Upper lobe of right lung (tissue), 1 donor: Measurements from ENCODE around the gene TXNDC5. TPM values are rescaled to one million over a fixed set of nuclear protein-coding genes. Genes with fewer than 3 reads are reported as not detected.

Experiments
- ATAC-seq: fragments of 200-7000 bp; cut with Tn5 transposase; one replicate; pipeline ENCODE4 v1.9.1; 2020; ENCODE audit warnings: mild to moderate bottlenecking, moderate library complexity
- DNase-seq: peaks from one replicate; pipeline ENCODE4 v3.0.0-alpha.2; 2020
- H3K27ac ChIP-seq: fragments of 200-600 bp; one replicate; pipeline ENCODE4 v1.8.0; 2022
- H3K27me3 ChIP-seq: fragments of 200-600 bp; one replicate; pipeline ENCODE4 v1.8.0; 2022; ENCODE audit warnings: mild to moderate bottlenecking
- H3K36me3 ChIP-seq: fragments of 200-600 bp; one replicate; pipeline ENCODE4 v1.8.0; 2022
- H3K4me1 ChIP-seq: fragments of 200-600 bp; one replicate; pipeline ENCODE4 v1.8.0; 2022
- H3K4me3 ChIP-seq: fragments of 200-600 bp; one replicate; pipeline ENCODE4 v1.8.0; 2022; ENCODE audit warnings: mild to moderate bottlenecking
- H3K9me3 ChIP-seq: fragments of 200-600 bp; one replicate; pipeline ENCODE4 v1.8.0; 2022
- intact Hi-C: fragments of 100-400 bp; cut with DNase I; formaldehyde crosslinking; loops from one replicate; pipeline ENCODE4 v1.11.0; 2022
- total RNA-seq: library from RNA; stranded (reverse); fragmentation: NEBNext Ultra II Directional; extraction: Animal tissue kit (Norgen Biotek cat#: 25700); gene quantifications from one replicate; pipeline ENCODE4 v1.2.1, GENCODE V29; 2021
- TF ChIP-seq, protein P1 (sequence below): fragments of 200-600 bp; IDR thresholded peaks from one replicate; pipeline ENCODE4 v1.8.0; 2022; ENCODE audit warnings: antibody characterized with exemption
- donor health status: DM: no; HTN: yes; CAD: no; lungs with severe emphysema.

Gene TXNDC5
- total RNA-seq, 1 donor from 2014 or later: 107 TPM

GRCh38 chr6:7933794-7934193 lies 23.2 kb upstream of the TXNDC5 start:
- Histone ChIP-seq H3K9me3 (no peaks in the 10 kb centered on the region), H3K36me3 (no peaks in the 10 kb centered on the region), H3K27me3 (no peaks in the 10 kb centered on the region), H3K4me3 (no peak overlapping the region), H3K4me1 (no peaks in the 10 kb centered on the region), H3K27ac (no peak overlapping the region)
- TF ChIP-seq, protein P1, sequence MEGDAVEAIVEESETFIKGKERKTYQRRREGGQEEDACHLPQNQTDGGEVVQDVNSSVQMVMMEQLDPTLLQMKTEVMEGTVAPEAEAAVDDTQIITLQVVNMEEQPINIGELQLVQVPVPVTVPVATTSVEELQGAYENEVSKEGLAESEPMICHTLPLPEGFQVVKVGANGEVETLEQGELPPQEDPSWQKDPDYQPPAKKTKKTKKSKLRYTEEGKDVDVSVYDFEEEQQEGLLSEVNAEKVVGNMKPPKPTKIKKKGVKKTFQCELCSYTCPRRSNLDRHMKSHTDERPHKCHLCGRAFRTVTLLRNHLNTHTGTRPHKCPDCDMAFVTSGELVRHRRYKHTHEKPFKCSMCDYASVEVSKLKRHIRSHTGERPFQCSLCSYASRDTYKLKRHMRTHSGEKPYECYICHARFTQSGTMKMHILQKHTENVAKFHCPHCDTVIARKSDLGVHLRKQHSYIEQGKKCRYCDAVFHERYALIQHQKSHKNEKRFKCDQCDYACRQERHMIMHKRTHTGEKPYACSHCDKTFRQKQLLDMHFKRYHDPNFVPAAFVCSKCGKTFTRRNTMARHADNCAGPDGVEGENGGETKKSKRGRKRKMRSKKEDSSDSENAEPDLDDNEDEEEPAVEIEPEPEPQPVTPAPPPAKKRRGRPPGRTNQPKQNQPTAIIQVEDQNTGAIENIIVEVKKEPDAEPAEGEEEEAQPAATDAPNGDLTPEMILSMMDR: no peak
- DNase-seq: no peak
- ATAC-seq: no peak
- intact Hi-C loops: no loop called here

GRCh38 chr6:7932625-7933024 lies 22.0 kb upstream of the TXNDC5 start:
- TF ChIP-seq, protein P1: no peak

DNA sequence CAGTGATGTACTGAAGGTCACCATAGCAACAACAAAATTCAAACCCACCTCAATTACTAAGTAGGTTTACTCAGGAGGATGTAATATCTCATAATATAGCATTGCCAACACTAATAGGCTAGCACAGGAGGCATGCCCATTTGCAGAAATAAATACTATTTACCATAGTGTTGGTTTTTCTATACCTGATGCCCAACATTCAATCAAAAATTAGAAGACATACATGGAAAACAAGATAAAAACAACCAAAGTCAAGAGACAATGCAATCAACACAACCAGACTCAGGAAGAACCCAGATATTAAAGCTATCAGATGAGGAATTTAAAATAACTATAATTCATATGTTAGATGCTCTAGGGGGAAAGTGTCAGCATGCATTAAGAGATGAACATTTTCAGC lies 14.3 kb upstream of the TXNDC5 start:
- Histone ChIP-seq H3K4me1 (no peaks in the 10 kb centered on the region), H3K36me3 (no peaks in the 10 kb centered on the region), H3K27ac (no peak overlapping the region), H3K9me3 (no peaks in the 10 kb centered on the region), H3K4me3 (no peak overlapping the region), H3K27me3 (no peaks in the 10 kb centered on the region)
- no peak for ATAC-seq
- TF ChIP-seq, protein P1: no peak
- intact Hi-C loops: no loop called here
- DNase-seq: no peak

More at GRCh38 chr6:7932625-7933024, 22.0 kb upstream of the TXNDC5 start:
- DNase-seq (no peak), ATAC-seq (no peak)
- intact Hi-C loops: no loop called here
- Histone ChIP-seq H3K27ac (no peak overlapping the region), H3K27me3 (no peaks in the 10 kb centered on the region), H3K4me3 (no peak overlapping the region), H3K36me3 (no peaks in the 10 kb centered on the region), H3K9me3 (no peaks in the 10 kb centered on the region), H3K4me1 (no peaks in the 10 kb centered on the region)

GRCh38 chr6:7922596-7922995 lies 12.0 kb upstream of the TXNDC5 start:
- Histone ChIP-seq H3K4me3 (no peak overlapping the region), H3K4me1 (no peaks in the 10 kb centered on the region), H3K36me3 (no peaks in the 10 kb centered on the region), H3K9me3 (no peaks in the 10 kb centered on the region), H3K27me3 (no peaks in the 10 kb centered on the region), H3K27ac (no peak overlapping the region)
- ATAC-seq (no peak), DNase-seq (no peak)
- TF ChIP-seq, protein P1: no peak
- intact Hi-C loops: no loop called here

GRCh38 chr6:7921632-7922092 lies 11.1 kb upstream of the TXNDC5 start:
- no peak overlapping the region for H3K4me3 ChIP-seq
- no peaks in the 10 kb centered on the region for H3K9me3 ChIP-seq
- H3K36me3 ChIP-seq: no peaks in the 10 kb centered on the region
- no peak overlapping the region for H3K27ac ChIP-seq
- DNase-seq (no peak), ATAC-seq (no peak)
- H3K4me1 ChIP-seq: no peaks in the 10 kb centered on the region
- intact Hi-C loops: no loop called here
- H3K27me3 ChIP-seq: no peaks in the 10 kb centered on the region
- TF ChIP-seq, protein P1: no peak

GRCh38 chr6:7921046-7921445 lies 10.5 kb upstream of the TXNDC5 start:
- TF ChIP-seq, protein P1: no peak
- no peaks in the 10 kb centered on the region for H3K9me3 ChIP-seq
- no peaks in the 10 kb centered on the region for H3K36me3 ChIP-seq
- no peak for ATAC-seq
- no peak overlapping the region for H3K4me3 ChIP-seq
- intact Hi-C loops: no loop called here
- no peak overlapping the region for H3K27ac ChIP-seq
- H3K4me1 ChIP-seq: no peaks in the 10 kb centered on the region
- H3K27me3 ChIP-seq: no peaks in the 10 kb centered on the region
- no peak for DNase-seq
